ENCODE results near the gene TTC21A. TPM values are rescaled to one million over a fixed set of nuclear protein-coding genes. Genes with fewer than 3 reads are reported as not detected.

TTC21A gene
- total RNA-seq, 1 donor from 2014 or later: 7.8 TPM

GRCh38 chr3:39140341-39140971 is 33.0 kb downstream of the TTC21A start:
- DNase-seq: no peak
- peaks cover 4% of the 10 kb centered on the region for H3K27me3 Mint-ChIP-seq (ENCODE audit: unreplicated experiment)
- H3K36me3 Mint-ChIP-seq (ENCODE audit: unreplicated experiment): no peaks in the 10 kb centered on the region
- H3K27ac Mint-ChIP-seq (ENCODE audit: unreplicated experiment): no peak overlapping the region
- H3K4me3 Mint-ChIP-seq (ENCODE audit: unreplicated experiment): no peak overlapping the region
- peaks cover 1% of the 10 kb centered on the region for H3K9me3 Mint-ChIP-seq (ENCODE audit: unreplicated experiment)
- H3K4me1 Mint-ChIP-seq (ENCODE audit: low read depth, unreplicated experiment): peaks cover 15% of the 10 kb centered on the region
- TF ChIP-seq, protein P1, sequence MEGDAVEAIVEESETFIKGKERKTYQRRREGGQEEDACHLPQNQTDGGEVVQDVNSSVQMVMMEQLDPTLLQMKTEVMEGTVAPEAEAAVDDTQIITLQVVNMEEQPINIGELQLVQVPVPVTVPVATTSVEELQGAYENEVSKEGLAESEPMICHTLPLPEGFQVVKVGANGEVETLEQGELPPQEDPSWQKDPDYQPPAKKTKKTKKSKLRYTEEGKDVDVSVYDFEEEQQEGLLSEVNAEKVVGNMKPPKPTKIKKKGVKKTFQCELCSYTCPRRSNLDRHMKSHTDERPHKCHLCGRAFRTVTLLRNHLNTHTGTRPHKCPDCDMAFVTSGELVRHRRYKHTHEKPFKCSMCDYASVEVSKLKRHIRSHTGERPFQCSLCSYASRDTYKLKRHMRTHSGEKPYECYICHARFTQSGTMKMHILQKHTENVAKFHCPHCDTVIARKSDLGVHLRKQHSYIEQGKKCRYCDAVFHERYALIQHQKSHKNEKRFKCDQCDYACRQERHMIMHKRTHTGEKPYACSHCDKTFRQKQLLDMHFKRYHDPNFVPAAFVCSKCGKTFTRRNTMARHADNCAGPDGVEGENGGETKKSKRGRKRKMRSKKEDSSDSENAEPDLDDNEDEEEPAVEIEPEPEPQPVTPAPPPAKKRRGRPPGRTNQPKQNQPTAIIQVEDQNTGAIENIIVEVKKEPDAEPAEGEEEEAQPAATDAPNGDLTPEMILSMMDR (IDR thresholded peaks at IDR 0.05; ENCODE audit: partially characterized antibody, unreplicated experiment): no peak

DNA sequence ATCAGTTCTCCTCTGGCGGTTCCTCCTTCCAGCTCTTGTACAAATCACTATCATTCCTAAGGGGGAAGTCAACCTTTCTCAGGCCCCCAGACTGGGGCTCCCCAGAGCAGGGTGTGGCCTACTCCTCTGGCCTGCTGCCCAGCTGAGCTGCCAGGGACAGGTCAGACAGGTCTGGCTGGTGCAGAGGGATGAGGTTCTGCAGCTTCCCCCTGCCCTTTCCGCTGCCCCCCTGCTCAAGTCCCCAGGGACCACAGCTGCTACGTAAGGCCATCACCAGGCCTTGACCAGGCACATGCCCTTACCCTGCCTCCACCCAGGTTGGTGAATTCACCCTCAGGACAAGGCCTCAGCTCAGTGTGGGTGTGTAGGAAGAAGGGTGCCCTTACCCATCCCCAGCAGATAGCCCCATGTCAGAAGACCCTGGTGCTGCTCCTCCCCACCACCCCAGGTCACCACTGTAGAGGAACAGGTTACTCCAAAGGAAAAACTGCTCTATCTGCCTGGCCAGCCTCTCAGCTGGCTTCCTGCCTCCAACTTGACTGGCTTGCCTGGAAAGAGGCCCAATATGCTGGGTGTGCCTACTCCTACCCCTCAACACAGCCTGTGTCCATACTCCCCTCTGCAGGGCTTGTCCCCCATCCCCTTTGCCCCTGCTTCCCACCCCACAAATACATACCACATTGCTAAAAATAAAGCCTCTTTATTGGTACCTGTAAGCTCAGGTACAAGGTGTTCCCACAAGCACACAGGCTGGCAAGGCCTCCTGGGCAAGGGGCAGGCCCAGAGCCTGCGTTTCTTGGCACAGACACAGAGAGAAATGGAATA is 33.9 kb downstream of the TTC21A start:
- peaks cover 3% of the 10 kb centered on the region for H3K9me3 Mint-ChIP-seq (ENCODE audit: unreplicated experiment)
- H3K27me3 Mint-ChIP-seq (ENCODE audit: unreplicated experiment): peaks cover 9% of the 10 kb centered on the region
- no peak for DNase-seq
- no peaks in the 10 kb centered on the region for H3K36me3 Mint-ChIP-seq (ENCODE audit: unreplicated experiment)
- H3K4me3 Mint-ChIP-seq (ENCODE audit: unreplicated experiment): no peak overlapping the region
- H3K27ac Mint-ChIP-seq (ENCODE audit: unreplicated experiment): no peak overlapping the region
- TF ChIP-seq, protein P1 (IDR thresholded peaks at IDR 0.05; ENCODE audit: partially characterized antibody, unreplicated experiment): no peak
- H3K4me1 Mint-ChIP-seq (ENCODE audit: low read depth, unreplicated experiment): peaks cover 23% of the 10 kb centered on the region

GRCh38 chr3:39142067-39142466 is 34.6 kb downstream of the TTC21A start:
- TF ChIP-seq, protein P1 (IDR thresholded peaks at IDR 0.05; ENCODE audit: partially characterized antibody, unreplicated experiment): no peak
- Mint-ChIP-seq H3K27ac (ENCODE audit: unreplicated experiment) (no peak overlapping the region), H3K4me3 (ENCODE audit: unreplicated experiment) (no peak overlapping the region), H3K9me3 (ENCODE audit: unreplicated experiment) (peaks cover 8% of the 10 kb centered on the region), H3K27me3 (ENCODE audit: unreplicated experiment) (peaks cover 16% of the 10 kb centered on the region), H3K36me3 (ENCODE audit: unreplicated experiment) (no peaks in the 10 kb centered on the region), H3K4me1 (ENCODE audit: low read depth, unreplicated experiment) (peaks cover 30% of the 10 kb centered on the region)
- no peak for DNase-seq

GRCh38 chr3:39143051-39143885 is 35.8 kb downstream of the TTC21A start:
- H3K27ac Mint-ChIP-seq (ENCODE audit: unreplicated experiment): no peak overlapping the region
- no peak overlapping the region for H3K4me3 Mint-ChIP-seq (ENCODE audit: unreplicated experiment)
- peaks cover 25% of the 10 kb centered on the region for H3K27me3 Mint-ChIP-seq (ENCODE audit: unreplicated experiment)
- peaks cover 41% of the 10 kb centered on the region for H3K4me1 Mint-ChIP-seq (ENCODE audit: low read depth, unreplicated experiment)
- H3K36me3 Mint-ChIP-seq (ENCODE audit: unreplicated experiment): no peaks in the 10 kb centered on the region
- H3K9me3 Mint-ChIP-seq (ENCODE audit: unreplicated experiment): peaks cover 13% of the 10 kb centered on the region
- TF ChIP-seq, protein P1 (IDR thresholded peaks at IDR 0.05; ENCODE audit: partially characterized antibody, unreplicated experiment): no peak
- DNase-seq: no peak
